Stimulated activated CD8-positive, alpha-beta memory T cell treated with anti-CD3 and anti-CD28 coated beads, Interleukin-15, amount 100 ng/mL, for 1 hour (primary cell): ENCODE measurements around the gene PURA.

Source experiments
- DNase-seq: peaks from one replicate; pipeline ENCODE4 v3.0.0-alpha.2; 2020; ENCODE audit warnings: low read depth

Gene PURA

GRCh38 chr5:140113699-140114263, at the start of gene PURA:
Gene PURA, plus strand, starts transcription at chr5:140114109. Its CDS starts 73 bp downstream, at chr5:140114182.
- peak; percentile 94 for DNase-seq

- DNase-seq, result no peak
These were observed 41.1 kb upstream of the PURA start for GRCh38 chr5:140072812-140073211.

GRCh38 chr5:140073296-140073695, 40.6 kb upstream of the PURA start:
- no peak for DNase-seq

GRCh38 chr5:140075371-140075770, 38.5 kb upstream of the PURA start:
- DNase-seq, result no peak

GRCh38 chr5:140076142-140076541, 37.8 kb upstream of the PURA start:
- DNase-seq, result no peak

- DNase-seq, result no peak
These were observed 37.1 kb upstream of the PURA start for GRCh38 chr5:140076788-140077187.

- DNase-seq, result no peak
These were observed 30.8 kb upstream of the PURA start for GRCh38 chr5:140083120-140083519.

- no peak for DNase-seq
These were observed 30.3 kb upstream of the PURA start for GRCh38 chr5:140083650-140084049.

- DNase-seq, result no peak
These were observed 29.4 kb upstream of the PURA start for GRCh38 chr5:140084541-140084940.

GRCh38 chr5:140090251-140090650, 23.7 kb upstream of the PURA start:
- DNase-seq, result no peak

GRCh38 chr5:140093179-140093578, 20.7 kb upstream of the PURA start:
- DNase-seq, result no peak

GRCh38 chr5:140093866-140094265, 20.0 kb upstream of the PURA start:
- DNase-seq, result no peak

- DNase-seq, result no peak
These were observed 19.0 kb upstream of the PURA start for GRCh38 chr5:140094889-140095288.

GRCh38 chr5:140101179-140101578, 12.7 kb upstream of the PURA start:
- no peak for DNase-seq

GRCh38 chr5:140103154-140103553, 10.8 kb upstream of the PURA start:
- DNase-seq, result no peak

GRCh38 chr5:140104100-140104499, 9.8 kb upstream of the PURA start:
- no peak for DNase-seq

- DNase-seq, result no peak
These were observed 7.8 kb upstream of the PURA start for GRCh38 chr5:140106101-140106500.

- DNase-seq, result no peak
These were observed 7.1 kb upstream of the PURA start for GRCh38 chr5:140106805-140107311.

- peak; percentile 80 for DNase-seq
These were observed 6.4 kb upstream of the PURA start for GRCh38 chr5:140107312-140108092.

- DNase-seq, result no peak
These were observed 5.6 kb upstream of the PURA start for GRCh38 chr5:140108093-140109017.

- no peak for DNase-seq
These were observed 4.7 kb upstream of the PURA start for GRCh38 chr5:140109018-140109758.
